Coronary artery (tissue), 2 donors: Measurements from ENCODE around the gene ME3.
"Not testable (repeated sequence)": the region's sequence is repeated elsewhere in the genome, so short reads cannot be mapped to it uniquely, and the experiment has no call there.

ENCODE experiments used
- DNase-seq: peaks from one replicate; pipeline ENCODE4 v3.0.0-alpha.2; 2017; ENCODE audit warnings: low spot score
- H3K27ac ChIP-seq, 2 donors: fragments of 200-600 bp; sonication (generic); one replicate each; pipeline ENCODE4 v1.5.1; 2016 to 2019
- H3K4me3 ChIP-seq: fragments of 200-600 bp; sonication (generic); 2 replicates; pipeline ENCODE4 v1.5.1; 2016; ENCODE audit warnings: mild to moderate bottlenecking, moderate library complexity
- TF ChIP-seq, protein P1 (sequence below): fragments of 200-600 bp; sonication (generic); IDR thresholded peaks from one replicate; pipeline ENCODE4 v1.5.1; 2019; ENCODE audit warnings: antibody characterized with exemption

The ME3 gene

DNA sequence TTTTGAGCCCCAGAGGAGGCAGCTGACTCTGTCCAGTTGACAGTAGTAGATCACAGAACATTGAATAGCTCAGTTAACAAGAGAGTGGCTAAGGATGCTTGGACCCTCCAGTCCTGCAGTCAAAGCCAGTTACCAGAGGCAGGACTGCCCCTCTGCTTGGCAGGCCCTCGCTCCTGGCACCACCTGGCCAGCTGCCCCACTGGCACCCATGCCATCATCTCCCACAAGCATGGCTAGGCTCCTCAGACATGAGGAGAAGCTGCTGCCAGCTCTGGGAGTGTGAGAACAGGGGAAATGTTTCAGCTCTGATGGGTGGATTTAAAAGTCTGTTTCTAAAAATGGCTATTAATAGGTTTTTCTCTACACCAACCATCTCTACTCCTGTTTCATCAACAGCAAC lies 13.9 kb downstream of the ME3 start:
- peak overlapping the region; percentile 58 to 84 for H3K27ac ChIP-seq
- no peak for DNase-seq
- TF ChIP-seq, protein P1, sequence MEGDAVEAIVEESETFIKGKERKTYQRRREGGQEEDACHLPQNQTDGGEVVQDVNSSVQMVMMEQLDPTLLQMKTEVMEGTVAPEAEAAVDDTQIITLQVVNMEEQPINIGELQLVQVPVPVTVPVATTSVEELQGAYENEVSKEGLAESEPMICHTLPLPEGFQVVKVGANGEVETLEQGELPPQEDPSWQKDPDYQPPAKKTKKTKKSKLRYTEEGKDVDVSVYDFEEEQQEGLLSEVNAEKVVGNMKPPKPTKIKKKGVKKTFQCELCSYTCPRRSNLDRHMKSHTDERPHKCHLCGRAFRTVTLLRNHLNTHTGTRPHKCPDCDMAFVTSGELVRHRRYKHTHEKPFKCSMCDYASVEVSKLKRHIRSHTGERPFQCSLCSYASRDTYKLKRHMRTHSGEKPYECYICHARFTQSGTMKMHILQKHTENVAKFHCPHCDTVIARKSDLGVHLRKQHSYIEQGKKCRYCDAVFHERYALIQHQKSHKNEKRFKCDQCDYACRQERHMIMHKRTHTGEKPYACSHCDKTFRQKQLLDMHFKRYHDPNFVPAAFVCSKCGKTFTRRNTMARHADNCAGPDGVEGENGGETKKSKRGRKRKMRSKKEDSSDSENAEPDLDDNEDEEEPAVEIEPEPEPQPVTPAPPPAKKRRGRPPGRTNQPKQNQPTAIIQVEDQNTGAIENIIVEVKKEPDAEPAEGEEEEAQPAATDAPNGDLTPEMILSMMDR = no peak
- H3K4me3 ChIP-seq = no peak overlapping the region

DNA sequence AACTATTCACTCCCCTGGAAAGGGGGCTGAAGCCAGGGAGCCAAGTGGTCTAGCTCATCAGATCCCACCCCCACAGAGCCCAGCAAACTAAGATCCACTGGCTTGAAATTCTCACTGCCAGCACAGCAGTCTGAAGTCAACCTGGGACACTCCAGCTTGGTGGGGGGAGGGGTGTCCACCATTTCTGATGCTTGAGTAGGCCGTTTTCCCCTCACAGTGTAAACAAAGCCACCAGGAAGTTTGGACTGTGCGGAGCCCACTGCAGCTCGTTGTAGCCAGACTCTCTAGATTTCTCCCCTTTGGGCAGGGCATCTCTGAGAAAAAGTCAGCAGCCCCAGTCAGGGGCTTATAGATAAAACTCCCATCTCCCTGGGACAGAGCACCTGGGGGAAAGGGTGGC lies 27.2 kb downstream of the ME3 start:
- H3K4me3 ChIP-seq, DNase-seq, H3K27ac ChIP-seq: not testable (repeated sequence)

DNA sequence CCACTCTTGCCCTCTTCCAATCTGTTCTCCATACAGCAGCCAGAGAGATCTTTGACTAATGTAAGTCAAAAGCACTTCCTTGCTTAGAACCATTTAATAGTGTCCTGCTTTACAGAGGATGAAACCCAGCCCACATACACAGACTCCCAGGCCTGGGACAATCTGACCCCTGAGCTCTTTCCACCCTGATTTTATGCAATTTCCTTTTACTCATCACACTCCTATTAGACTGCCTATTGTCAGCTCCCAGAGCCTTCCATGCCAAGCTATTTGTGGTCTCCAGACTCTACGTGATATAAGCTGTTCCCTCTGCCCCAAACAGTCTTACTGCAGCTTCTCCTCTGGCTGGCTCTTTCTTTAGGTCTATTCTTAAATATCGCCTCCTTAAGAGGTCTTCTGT lies 28.1 kb downstream of the ME3 start:
- TF ChIP-seq, protein P1 = no peak
- Histone ChIP-seq H3K27ac (no peak overlapping the region), H3K4me3 (no peak overlapping the region)
- no peak for DNase-seq

DNA sequence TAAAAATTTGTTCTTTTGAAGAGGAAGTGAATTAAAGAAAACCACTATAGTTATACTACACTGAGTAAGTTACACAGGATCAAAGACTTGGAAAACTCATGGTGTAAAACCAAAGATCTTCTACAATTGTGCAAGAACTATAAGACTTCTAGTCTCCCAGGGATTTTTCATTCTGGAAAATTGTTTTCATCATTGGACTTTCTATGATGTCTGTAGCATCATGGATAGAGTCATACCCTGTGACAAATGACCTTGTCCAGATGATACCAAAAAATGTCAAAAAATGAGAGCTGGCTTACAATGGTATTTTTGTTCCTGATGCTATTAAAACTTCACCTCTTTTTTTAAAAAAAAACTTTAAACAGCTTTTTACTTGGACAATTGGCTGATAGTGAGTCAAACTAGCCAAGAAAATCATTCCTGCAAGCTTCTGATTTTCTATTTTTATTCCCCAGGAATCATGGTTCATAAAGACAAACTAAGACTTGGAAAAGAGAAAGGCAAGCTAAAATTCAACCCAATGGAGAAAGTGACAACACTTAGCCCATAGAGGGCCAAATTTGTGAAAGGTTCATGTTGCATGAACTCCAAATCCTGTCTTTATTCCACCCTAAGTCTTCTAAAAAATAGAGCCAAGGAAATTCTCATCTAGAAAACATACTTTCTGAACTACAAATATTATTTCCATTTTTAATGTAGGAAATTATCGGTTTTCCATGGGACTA lies 30.7 kb downstream of the ME3 start:
- TF ChIP-seq, protein P1 = no peak
- H3K27ac ChIP-seq = peak overlapping the region; percentile 60 to 72
- no peak for DNase-seq
- H3K4me3 ChIP-seq = no peak overlapping the region

DNA sequence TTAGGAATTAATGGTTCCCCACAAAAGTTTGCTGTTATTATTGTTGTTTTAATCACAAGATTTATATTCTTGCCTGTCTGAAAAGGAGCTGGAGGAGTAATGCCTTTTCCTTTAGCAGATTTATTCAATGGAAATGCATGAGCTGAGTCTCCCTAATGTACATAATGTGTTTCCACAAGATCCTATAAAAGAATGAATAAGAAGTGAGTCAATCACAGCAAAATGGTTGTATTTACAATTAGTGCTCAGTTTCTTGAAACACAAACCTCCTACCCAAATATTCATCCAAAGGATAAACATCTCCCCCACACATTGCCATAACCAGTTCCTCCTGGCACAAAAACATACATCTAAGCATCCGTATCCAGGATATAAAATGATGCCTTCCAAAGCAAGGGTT lies 33.3 kb downstream of the ME3 start:
- DNase-seq = no peak
- H3K27ac ChIP-seq = no peak overlapping the region

DNA sequence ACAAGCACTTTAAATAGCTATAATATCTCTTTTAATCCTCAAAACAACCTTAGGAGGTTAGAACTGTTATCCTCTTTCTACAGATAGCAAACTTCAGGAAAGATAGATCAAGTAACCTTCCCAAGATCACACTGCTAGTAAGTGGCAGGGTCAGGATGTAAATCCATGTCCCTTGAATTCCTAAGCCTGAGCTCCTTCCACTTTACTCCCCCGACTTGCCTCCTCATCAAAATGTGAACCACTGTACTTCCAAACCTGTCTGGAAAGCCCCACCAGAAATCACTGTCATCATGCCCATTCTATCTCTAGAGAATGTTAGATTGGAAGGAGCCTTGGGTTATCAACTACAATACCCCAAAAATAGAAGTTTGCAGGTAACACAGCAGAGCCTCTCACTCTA lies 33.7 kb downstream of the ME3 start:
- DNase-seq = no peak
- Histone ChIP-seq H3K4me3 (no peak overlapping the region), H3K27ac (no peak overlapping the region)
- TF ChIP-seq, protein P1 = no peak

More for the DNA sequence above, 33.3 kb downstream of the ME3 start:
- no peak overlapping the region for H3K4me3 ChIP-seq
- TF ChIP-seq, protein P1 = no peak

DNA sequence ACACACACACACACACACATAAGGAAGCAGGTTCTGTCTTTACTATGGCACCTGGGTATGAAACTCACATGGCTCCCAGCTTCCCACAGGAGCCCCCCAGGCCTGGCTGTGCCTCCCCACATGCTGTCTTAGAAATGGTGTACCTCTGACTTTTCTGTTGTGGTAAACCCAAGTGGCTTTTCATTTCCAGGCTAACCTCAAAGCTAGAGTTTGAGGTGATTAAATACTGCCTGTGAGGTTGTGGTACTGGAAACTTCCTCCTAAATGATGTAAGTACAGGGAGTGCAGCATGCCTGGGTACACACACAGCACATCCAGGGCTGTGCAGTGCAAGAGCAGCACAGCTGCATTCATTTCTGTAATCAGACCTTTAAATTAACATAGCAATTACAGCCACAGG lies 34.4 kb downstream of the ME3 start:
- TF ChIP-seq, protein P1 = no peak

More for the DNA sequence above, 34.4 kb downstream of the ME3 start:
- H3K4me3 ChIP-seq = no peak overlapping the region
- no peak overlapping the region for H3K27ac ChIP-seq
- no peak for DNase-seq
